Measurements from ENCODE around the gene TRERF1.

TRERF1 gene

GRCh38 chr6:42184475-42184874 is 267.3 kb downstream of the TRERF1 start:
- no peak overlapping the region for H3K27ac ChIP-seq (ENCODE audit: low read depth, low read length)
- no peak overlapping the region for H3K9ac ChIP-seq (ENCODE audit: low read length in 5 of 5)
- H3K4me1 ChIP-seq (ENCODE audit: control insufficient read depth in 5 of 5, insufficient read depth in 5 of 5, low read length in 5 of 5) = peaks cover 0 to 6% (median 0%) of the 10 kb centered on the region in 5 donors
- H3K4me3 ChIP-seq (ENCODE audit: low read depth in 1 of 5, low read length in 5 of 5) = no peak overlapping the region
- H3K36me3 ChIP-seq (ENCODE audit: control insufficient read depth in 5 of 5, insufficient read depth in 5 of 5, low read length in 5 of 5) = no peaks in the 10 kb centered on the region
- H3K9me3 ChIP-seq (ENCODE audit: control insufficient read depth in 5 of 5, low read length in 5 of 5) = no peaks in the 10 kb centered on the region
- H3K27me3 ChIP-seq (ENCODE audit: control insufficient read depth in 5 of 5, insufficient read depth in 4 of 5, low read length in 5 of 5) = peaks cover 0 to 2% (median under 1%) of the 10 kb centered on the region in 5 donors

- no peak overlapping the region for H3K9ac ChIP-seq (ENCODE audit: low read length in 5 of 5)
- peaks cover 10 to 19% (median 15%) of the 10 kb centered on the region in 5 donors for H3K27me3 ChIP-seq (ENCODE audit: control insufficient read depth in 5 of 5, insufficient read depth in 4 of 5, low read length in 5 of 5)
- no peak overlapping the region for H3K4me3 ChIP-seq (ENCODE audit: low read depth in 1 of 5, low read length in 5 of 5)
- H3K4me1 ChIP-seq (ENCODE audit: control insufficient read depth in 5 of 5, insufficient read depth in 5 of 5, low read length in 5 of 5) = peaks cover 0 to 8% (median 0%) of the 10 kb centered on the region in 5 donors
- no peaks in the 10 kb centered on the region for H3K9me3 ChIP-seq (ENCODE audit: control insufficient read depth in 5 of 5, low read length in 5 of 5)
- H3K36me3 ChIP-seq (ENCODE audit: control insufficient read depth in 5 of 5, insufficient read depth in 5 of 5, low read length in 5 of 5) = no peaks in the 10 kb centered on the region
- no peak overlapping the region for H3K27ac ChIP-seq (ENCODE audit: low read depth, low read length)
These were observed 269.6 kb downstream of the TRERF1 start for GRCh38 chr6:42182101-42182500.

- no peak overlapping the region for H3K27ac ChIP-seq (ENCODE audit: low read depth, low read length)
- no peaks in the 10 kb centered on the region for H3K9me3 ChIP-seq (ENCODE audit: control insufficient read depth in 5 of 5, low read length in 5 of 5)
- H3K27me3 ChIP-seq (ENCODE audit: control insufficient read depth in 5 of 5, insufficient read depth in 4 of 5, low read length in 5 of 5) = peaks cover 10 to 19% (median 15%) of the 10 kb centered on the region in 5 donors
- H3K4me3 ChIP-seq (ENCODE audit: low read depth in 1 of 5, low read length in 5 of 5) = no peak overlapping the region
- H3K36me3 ChIP-seq (ENCODE audit: control insufficient read depth in 5 of 5, insufficient read depth in 5 of 5, low read length in 5 of 5) = no peaks in the 10 kb centered on the region
- peaks cover 0 to 8% (median 0%) of the 10 kb centered on the region in 5 donors for H3K4me1 ChIP-seq (ENCODE audit: control insufficient read depth in 5 of 5, insufficient read depth in 5 of 5, low read length in 5 of 5)
- no peak overlapping the region for H3K9ac ChIP-seq (ENCODE audit: low read length in 5 of 5)
These were observed 271.8 kb downstream of the TRERF1 start for GRCh38 chr6:42179945-42180313.

GRCh38 chr6:42179261-42179944 is 272.3 kb downstream of the TRERF1 start:
- Histone ChIP-seq H3K27me3 (ENCODE audit: control insufficient read depth in 5 of 5, insufficient read depth in 4 of 5, low read length in 5 of 5) (peaks cover 10 to 19% (median 15%) of the 10 kb centered on the region in 5 donors), H3K9me3 (ENCODE audit: control insufficient read depth in 5 of 5, low read length in 5 of 5) (no peaks in the 10 kb centered on the region), H3K36me3 (ENCODE audit: control insufficient read depth in 5 of 5, insufficient read depth in 5 of 5, low read length in 5 of 5) (no peaks in the 10 kb centered on the region), H3K9ac (ENCODE audit: low read length in 5 of 5) (no peak overlapping the region), H3K4me1 (ENCODE audit: control insufficient read depth in 5 of 5, insufficient read depth in 5 of 5, low read length in 5 of 5) (peaks cover 0 to 8% (median 0%) of the 10 kb centered on the region in 5 donors), H3K4me3 (ENCODE audit: low read depth in 1 of 5, low read length in 5 of 5) (no peak overlapping the region), H3K27ac (ENCODE audit: low read depth, low read length) (no peak overlapping the region)

- peaks cover 0 to 8% (median 0%) of the 10 kb centered on the region in 5 donors for H3K4me1 ChIP-seq (ENCODE audit: control insufficient read depth in 5 of 5, insufficient read depth in 5 of 5, low read length in 5 of 5)
- H3K9me3 ChIP-seq (ENCODE audit: control insufficient read depth in 5 of 5, low read length in 5 of 5) = no peaks in the 10 kb centered on the region
- no peaks in the 10 kb centered on the region for H3K36me3 ChIP-seq (ENCODE audit: control insufficient read depth in 5 of 5, insufficient read depth in 5 of 5, low read length in 5 of 5)
- no peak overlapping the region for H3K9ac ChIP-seq (ENCODE audit: low read length in 5 of 5)
- peaks cover 10 to 19% (median 15%) of the 10 kb centered on the region in 5 donors for H3K27me3 ChIP-seq (ENCODE audit: control insufficient read depth in 5 of 5, insufficient read depth in 4 of 5, low read length in 5 of 5)
- H3K27ac ChIP-seq (ENCODE audit: low read depth, low read length) = no peak overlapping the region
- H3K4me3 ChIP-seq (ENCODE audit: low read depth in 1 of 5, low read length in 5 of 5) = no peak overlapping the region
These were observed 274.0 kb downstream of the TRERF1 start for GRCh38 chr6:42177514-42178364.

GRCh38 chr6:42176981-42177380 is 274.7 kb downstream of the TRERF1 start:
- Histone ChIP-seq H3K4me3 (ENCODE audit: low read depth in 1 of 5, low read length in 5 of 5) (no peak overlapping the region), H3K36me3 (ENCODE audit: control insufficient read depth in 5 of 5, insufficient read depth in 5 of 5, low read length in 5 of 5) (no peaks in the 10 kb centered on the region), H3K9me3 (ENCODE audit: control insufficient read depth in 5 of 5, low read length in 5 of 5) (no peaks in the 10 kb centered on the region)

GRCh38 chr6:42175860-42176259 is 275.9 kb downstream of the TRERF1 start:
- Histone ChIP-seq H3K27ac (ENCODE audit: low read depth, low read length) (no peak overlapping the region), H3K4me1 (ENCODE audit: control insufficient read depth in 5 of 5, insufficient read depth in 5 of 5, low read length in 5 of 5) (peaks cover 0 to 3% (median 0%) of the 10 kb centered on the region in 5 donors), H3K36me3 (ENCODE audit: control insufficient read depth in 5 of 5, insufficient read depth in 5 of 5, low read length in 5 of 5) (no peaks in the 10 kb centered on the region), H3K4me3 (ENCODE audit: low read depth in 1 of 5, low read length in 5 of 5) (no peak overlapping the region), H3K9me3 (ENCODE audit: control insufficient read depth in 5 of 5, low read length in 5 of 5) (no peaks in the 10 kb centered on the region), H3K9ac (ENCODE audit: low read length in 5 of 5) (no peak overlapping the region), H3K27me3 (ENCODE audit: control insufficient read depth in 5 of 5, insufficient read depth in 4 of 5, low read length in 5 of 5) (peaks cover 10 to 19% (median 15%) of the 10 kb centered on the region in 5 donors)

More at GRCh38 chr6:42176981-42177380, 274.7 kb downstream of the TRERF1 start:
- Histone ChIP-seq H3K27ac (ENCODE audit: low read depth, low read length) (no peak overlapping the region), H3K27me3 (ENCODE audit: control insufficient read depth in 5 of 5, insufficient read depth in 4 of 5, low read length in 5 of 5) (peaks cover 10 to 19% (median 15%) of the 10 kb centered on the region in 5 donors), H3K9ac (ENCODE audit: low read length in 5 of 5) (no peak overlapping the region), H3K4me1 (ENCODE audit: control insufficient read depth in 5 of 5, insufficient read depth in 5 of 5, low read length in 5 of 5) (peaks cover 0 to 3% (median 0%) of the 10 kb centered on the region in 5 donors)

All from subcutaneous abdominal adipose tissue (tissue), 5 donors.